22Rv1 (cell line): ENCODE measurements around the gene SREBF2.

ENCODE experiments used
- CTCF ChIP-seq: fragments of 450-650 bp; IDR thresholded peaks from 2 replicates; pipeline ENCODE4 v1.5.1; 2017; ENCODE audit warnings: mild to moderate bottlenecking
- ZFX ChIP-seq: fragments of 450-650 bp; IDR thresholded peaks from 2 replicates; pipeline ENCODE4 v1.6.1; 2017; ENCODE audit warnings: antibody characterized with exemption, borderline replicate concordance

DNA sequence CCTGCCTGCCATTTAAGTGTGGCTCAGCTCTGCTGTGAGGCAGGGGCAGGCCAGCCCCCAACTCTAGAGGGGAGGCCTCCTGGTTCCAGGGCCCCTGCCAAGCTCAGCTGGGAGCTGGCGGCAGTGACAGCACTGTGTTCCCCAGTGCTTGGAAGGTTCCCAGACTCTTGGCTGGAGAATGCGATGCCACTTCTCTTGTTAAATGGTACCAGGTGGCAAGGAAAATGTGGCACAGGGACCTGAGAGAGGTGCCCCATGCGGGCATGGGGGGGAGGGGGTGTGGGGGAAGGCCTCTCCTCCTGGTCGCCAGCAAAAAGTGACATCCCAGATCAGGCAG, 102.1 kb downstream of the SREBF2 start:
- TF ChIP-seq CTCF, result no peak
- TF ChIP-seq ZFX, result no peak
